Panc1 (cell line): ENCODE data around the gene AMIGO1. TPM values are rescaled to one million over a fixed set of nuclear protein-coding genes. Genes with fewer than 3 reads are reported as not detected.

Experiments used
- ATAC-seq: fragments of 200-7000 bp; cut with Tn5 transposase; 2 replicates; pipeline ENCODE4 v1.9.1; 2020; ENCODE audit warnings: mild to moderate bottlenecking, moderate library complexity
- BruUV-seq: library from RNA; stranded (reverse); fragments of 400-500 nt; replicated peaks from 2 replicates; lab custom pipeline; 2021; lab: Mats Ljungman, UMichigan
- CTCF ChIA-PET: fragments of 300-600 bp; sonication (Branson Sonifier 250); formaldehyde crosslinking; loops from one replicate; lab custom pipeline; 2022; ENCODE audit warnings: antibody characterized with exemption; lab: Charles Lee
- POLR2A ChIA-PET: fragments of 300-600 bp; sonication (Branson Sonifier 250); formaldehyde crosslinking; loops from one replicate; lab custom pipeline; 2022; ENCODE audit warnings: antibody characterized with exemption; lab: Charles Lee
- DNase-seq: peaks from one replicate; pipeline ENCODE4 v3.0.0-alpha.2; 2010; ENCODE audit warnings: low read depth, low spot score
- H3K27ac ChIP-seq: 2 replicates; pipeline ENCODE4 v1.5.1; 2011; ENCODE audit warnings: mild to moderate bottlenecking, low read length, inconsistent platforms
- H3K27me3 ChIP-seq: fragments of 200-500 bp; sonication (Bioruptor generic); 2 replicates; pipeline ENCODE4 v1.6.0; 2014; ENCODE audit warnings: low read length, inconsistent platforms; ENCODE audit not compliant: control insufficient read depth, insufficient read depth
- H3K36me3 ChIP-seq: fragments of 200-500 bp; sonication (Bioruptor generic); 2 replicates; pipeline ENCODE4 v1.5.1; 2014; ENCODE audit warnings: inconsistent platforms, mild to moderate bottlenecking, low read length, moderate library complexity; ENCODE audit not compliant: control insufficient read depth, insufficient read depth
- H3K4me1 ChIP-seq: 2 replicates; pipeline ENCODE4 v1.5.1; 2011; ENCODE audit warnings: inconsistent platforms, mild to moderate bottlenecking, low read length, moderate library complexity; ENCODE audit not compliant: control insufficient read depth, insufficient read depth
- H3K4me3 ChIP-seq, 2 experiments: 2 replicates each; pipeline ENCODE4 v1.5.1; 2011 to 2012; ENCODE audit warnings: low read depth in 2 of 2, low read length in 2 of 2, mild to moderate bottlenecking in 2 of 2, inconsistent platforms in 1 of 2, moderate library complexity in 1 of 2
- H3K9me3 ChIP-seq: fragments of 200-500 bp; sonication (Bioruptor generic); 2 replicates; pipeline ENCODE4 v1.5.1; 2014; ENCODE audit warnings: low read depth, mild to moderate bottlenecking, inconsistent platforms, low read length, moderate library complexity; ENCODE audit not compliant: control insufficient read depth, insufficient read depth
- CTCF ChIP-seq: fragments of 450-650 bp; IDR thresholded peaks from 2 replicates; pipeline ENCODE4 v1.5.1; 2017; ENCODE audit warnings: mild to moderate bottlenecking
- POLR2AphosphoS5 ChIP-seq: IDR thresholded peaks from 2 replicates; pipeline ENCODE4 v1.6.1; 2012; ENCODE audit warnings: mild to moderate bottlenecking, low read depth, low read length, moderate library complexity
- SIN3A ChIP-seq: IDR thresholded peaks from 2 replicates; pipeline ENCODE4 v1.6.1; 2012; ENCODE audit warnings: low read depth, mild to moderate bottlenecking, low read length, moderate library complexity, borderline replicate concordance; ENCODE audit not compliant: insufficient read depth
- TCF7L2 ChIP-seq: IDR thresholded peaks from 2 replicates; pipeline ENCODE4 v1.6.1; 2011; ENCODE audit warnings: mild to moderate bottlenecking, low read depth, low read length, inconsistent platforms
- in situ Hi-C: cut with HindIII; loops from 2 replicates; pipeline ENCODE4 v1.10.0; 2016; ENCODE audit warnings: low sequenced_read_pairs, low pct_unique_long_range_greater_than_20kb
- intact Hi-C: fragments of 100-400 bp; cut with micrococcal nuclease; formaldehyde crosslinking; loops from one replicate; pipeline ENCODE4 v1.10.0; 2022; ENCODE audit not compliant: unreplicated experiment
- total RNA-seq: library from RNA; stranded (reverse); gene quantifications from one replicate; pipeline ENCODE4 v1.2.1, GENCODE V29; 2021; ENCODE audit not compliant: unreplicated experiment
- TF ChIP-seq, protein P1 (sequence below), 2 experiments: IDR thresholded peaks; 2 replicates each; pipeline ENCODE4 v1.6.1; 2011 to 2012; ENCODE audit warnings: low read depth in 2 of 2, control low read depth in 1 of 2, low read length in 1 of 2, mild to moderate bottlenecking in 1 of 2, moderate library complexity in 1 of 2; ENCODE audit not compliant: insufficient read depth in 1 of 2

AMIGO1 gene
- total RNA-seq, 1 experiment from 2014 or later = 0.64 TPM

DNA sequence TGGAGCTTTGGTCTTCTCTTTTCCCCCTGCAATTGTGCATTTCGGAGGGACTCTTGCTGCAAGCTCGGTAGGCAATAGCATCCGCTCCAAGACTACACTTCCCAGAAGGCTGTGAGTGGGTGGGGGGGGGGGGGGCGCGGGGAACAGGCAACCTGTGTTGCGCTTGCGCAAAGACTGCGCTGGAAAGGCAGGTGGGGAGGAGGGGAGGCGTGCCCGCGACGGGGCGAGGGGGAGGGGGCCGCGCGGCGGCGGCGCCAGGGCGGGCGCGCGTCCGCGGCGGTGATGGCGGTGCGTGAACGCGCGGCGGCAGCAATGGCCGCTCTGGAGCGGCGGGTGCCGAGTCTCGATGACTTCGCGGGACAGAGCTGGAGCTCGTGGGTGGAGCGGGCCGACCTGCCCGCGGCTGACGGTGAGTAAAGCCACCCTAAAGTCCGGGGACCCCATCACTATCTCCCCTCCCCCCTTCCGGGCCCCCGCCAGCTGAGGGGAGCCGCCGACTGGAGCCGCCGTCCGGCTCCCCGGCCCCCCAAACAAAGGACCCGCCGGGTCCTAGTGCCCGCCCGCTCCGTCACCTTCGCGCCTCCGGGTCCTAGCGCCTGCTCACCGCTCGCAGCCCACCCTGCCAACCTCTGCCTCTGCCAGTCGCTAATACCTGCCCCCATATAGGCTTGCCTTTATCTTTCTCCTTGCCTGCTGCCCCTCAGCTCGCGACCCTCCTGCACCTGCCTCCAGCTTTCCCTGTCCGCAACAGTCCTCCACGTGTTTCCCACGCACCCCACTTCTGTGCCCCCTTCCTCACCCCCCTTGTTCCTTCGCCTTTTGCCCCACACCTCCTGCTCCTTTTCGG lies 25.6 kb downstream of the AMIGO1 start, which contains the start of gene ATXN7L2:
ATXN7L2 (plus strand) TSS at position 234 of the 847 bp plus-strand sequence; CDS start at position 283, 49 bp downstream.
- peak within 1 kb of the TSS; percentile 69 to 81 for H3K4me3 ChIP-seq
- intact Hi-C loops (no loop called here), in situ Hi-C loops (no loop called here)
- no peaks in the 10 kb centered on the region for H3K9me3 ChIP-seq
- H3K36me3 ChIP-seq = no peaks in the 10 kb centered on the region
- H3K27ac ChIP-seq = peak within 1 kb of the TSS; percentile 70
- no peak for TF ChIP-seq CTCF
- TF ChIP-seq SIN3A = 0 out of 2 replicates have a peak, but pooled peaks have one; percentile 61
- TF ChIP-seq POLR2AphosphoS5 = peak; percentile 54
- no peak for TF ChIP-seq TCF7L2
- TF ChIP-seq, protein P1, sequence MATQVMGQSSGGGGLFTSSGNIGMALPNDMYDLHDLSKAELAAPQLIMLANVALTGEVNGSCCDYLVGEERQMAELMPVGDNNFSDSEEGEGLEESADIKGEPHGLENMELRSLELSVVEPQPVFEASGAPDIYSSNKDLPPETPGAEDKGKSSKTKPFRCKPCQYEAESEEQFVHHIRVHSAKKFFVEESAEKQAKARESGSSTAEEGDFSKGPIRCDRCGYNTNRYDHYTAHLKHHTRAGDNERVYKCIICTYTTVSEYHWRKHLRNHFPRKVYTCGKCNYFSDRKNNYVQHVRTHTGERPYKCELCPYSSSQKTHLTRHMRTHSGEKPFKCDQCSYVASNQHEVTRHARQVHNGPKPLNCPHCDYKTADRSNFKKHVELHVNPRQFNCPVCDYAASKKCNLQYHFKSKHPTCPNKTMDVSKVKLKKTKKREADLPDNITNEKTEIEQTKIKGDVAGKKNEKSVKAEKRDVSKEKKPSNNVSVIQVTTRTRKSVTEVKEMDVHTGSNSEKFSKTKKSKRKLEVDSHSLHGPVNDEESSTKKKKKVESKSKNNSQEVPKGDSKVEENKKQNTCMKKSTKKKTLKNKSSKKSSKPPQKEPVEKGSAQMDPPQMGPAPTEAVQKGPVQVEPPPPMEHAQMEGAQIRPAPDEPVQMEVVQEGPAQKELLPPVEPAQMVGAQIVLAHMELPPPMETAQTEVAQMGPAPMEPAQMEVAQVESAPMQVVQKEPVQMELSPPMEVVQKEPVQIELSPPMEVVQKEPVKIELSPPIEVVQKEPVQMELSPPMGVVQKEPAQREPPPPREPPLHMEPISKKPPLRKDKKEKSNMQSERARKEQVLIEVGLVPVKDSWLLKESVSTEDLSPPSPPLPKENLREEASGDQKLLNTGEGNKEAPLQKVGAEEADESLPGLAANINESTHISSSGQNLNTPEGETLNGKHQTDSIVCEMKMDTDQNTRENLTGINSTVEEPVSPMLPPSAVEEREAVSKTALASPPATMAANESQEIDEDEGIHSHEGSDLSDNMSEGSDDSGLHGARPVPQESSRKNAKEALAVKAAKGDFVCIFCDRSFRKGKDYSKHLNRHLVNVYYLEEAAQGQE (IDR thresholded peaks at IDR 0.05; ENCODE audit: insufficient read depth in 1 of 2, low read depth in 2 of 2, low read length in 1 of 2) = no peak
- H3K4me1 ChIP-seq = peaks cover 3% of the 10 kb centered on the region; the same call in 1 of the 2 replicates
- CTCF ChIA-PET = interaction anchor here (0.6 kb wide), 1 partner anchor 207 kb away, joined by 7 read pairs; no protein-coding TSS in a partner anchor
- no TSS peak for BruUV-seq
- ATAC-seq = peak; percentile 89
- POLR2A ChIA-PET = no interaction called here
- H3K27me3 ChIP-seq = no peaks in the 10 kb centered on the region
- peak; percentile 51 for DNase-seq

GRCh38 chr1:109482791-109483671 lies 26.5 kb downstream of the AMIGO1 start:
- ChIA-PET POLR2A (no interaction called here), CTCF (no interaction called here)
- Histone ChIP-seq H3K4me1 (peaks cover 3% of the 10 kb centered on the region; the same call in 1 of the 2 replicates), H3K4me3 (peak overlapping the region; percentile 51 to 67), H3K27me3 (no peaks in the 10 kb centered on the region), H3K27ac (no peak overlapping the region), H3K9me3 (no peaks in the 10 kb centered on the region), H3K36me3 (no peaks in the 10 kb centered on the region)
- ATAC-seq = peak; percentile 39
- intact Hi-C loops = no loop called here
- BruUV-seq = no TSS peak
- no peak for DNase-seq
- TF ChIP-seq, protein P1 (IDR thresholded peaks at IDR 0.05; ENCODE audit: insufficient read depth in 1 of 2, low read depth in 2 of 2, low read length in 1 of 2) = no peak
- TF ChIP-seq CTCF (no peak), POLR2AphosphoS5 (no peak), SIN3A (no peak), TCF7L2 (no peak)
- in situ Hi-C loops = no loop called here
